D721Med (cell line): ENCODE data around the gene EPHB1.

Experiments used
- DNase-seq: peaks from one replicate; pipeline ENCODE4 v3.0.0; 2011; ENCODE audit warnings: low spot score; ENCODE audit not compliant: insufficient read length
- FAIRE-seq: peaks from 2 replicates; lab custom pipeline; 2011; peaks lifted over from hg19 to GRCh38; lab: Jason Lieb, UNC
- CTCF ChIP-seq: IDR thresholded peaks from 2 replicates; pipeline ENCODE4 v1.5.1; 2012; ENCODE audit warnings: mild to moderate bottlenecking, control low read depth; ENCODE audit not compliant: insufficient read depth; ENCODE audit errors: missing control alignments

The EPHB1 gene

GRCh38 chr3:134840459-134840858, 45.4 kb downstream of the EPHB1 start:
- no peak for TF ChIP-seq CTCF
- FAIRE-seq (no peak), DNase-seq (no peak)

GRCh38 chr3:134846084-134846483, 51.0 kb downstream of the EPHB1 start:
- no peak for FAIRE-seq

GRCh38 chr3:134846911-134847317, 51.9 kb downstream of the EPHB1 start:
- no peak for TF ChIP-seq CTCF
- DNase-seq = no peak
- FAIRE-seq = no peak

More at GRCh38 chr3:134846084-134846483, 51.0 kb downstream of the EPHB1 start:
- no peak for TF ChIP-seq CTCF
- no peak for DNase-seq

- DNase-seq (no peak), FAIRE-seq (no peak)
- TF ChIP-seq CTCF = no peak
Observed at GRCh38 chr3:134847349-134847748, 52.3 kb downstream of the EPHB1 start.

GRCh38 chr3:134849561-134849960, 54.5 kb downstream of the EPHB1 start:
- TF ChIP-seq CTCF = no peak
- FAIRE-seq = no peak
- no peak for DNase-seq

GRCh38 chr3:134850761-134851160, 55.7 kb downstream of the EPHB1 start:
- no peak for DNase-seq
- no peak for TF ChIP-seq CTCF
- FAIRE-seq = no peak

GRCh38 chr3:134852132-134852531, 57.1 kb downstream of the EPHB1 start:
- FAIRE-seq (no peak), DNase-seq (no peak)
- TF ChIP-seq CTCF = no peak
